ENCODE results near the gene C9orf78.

The C9orf78 gene

DNA sequence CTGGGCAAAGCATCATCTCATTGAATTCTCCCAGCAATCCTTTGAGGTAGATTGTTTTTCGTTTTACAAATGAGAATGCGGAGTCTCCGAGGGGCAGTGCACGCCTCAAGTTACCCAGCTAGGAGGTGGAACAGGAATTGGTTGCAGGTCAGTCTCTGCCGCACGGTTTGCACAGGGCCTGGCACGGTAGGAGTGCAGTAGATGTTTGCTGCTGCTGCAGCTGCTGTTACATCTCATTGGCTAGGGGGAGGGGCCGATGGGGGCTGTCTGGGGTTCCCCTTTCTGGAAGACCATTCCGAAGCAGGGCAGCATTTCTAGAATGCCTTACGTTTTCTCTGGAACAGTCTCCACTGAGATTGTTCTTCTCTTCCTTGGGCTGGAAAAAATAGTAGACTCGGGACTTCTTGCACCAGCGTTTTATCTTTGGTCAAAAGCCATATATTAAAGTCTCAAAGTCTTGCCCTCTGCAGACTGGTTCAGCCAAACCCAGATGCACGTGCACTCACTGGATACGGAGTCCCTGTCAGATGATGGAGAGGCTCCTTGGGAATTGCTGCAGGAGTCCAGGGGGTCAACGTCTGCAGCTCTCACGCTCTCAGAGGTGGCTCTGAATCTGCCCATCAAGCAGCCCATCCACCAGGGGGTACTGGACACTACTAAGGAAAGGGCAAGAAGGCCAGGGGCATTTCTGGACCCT is 1.4 kb upstream of the C9orf78 start:
- peak overlapping the region; percentile 98 for H3K4me3 Mint-ChIP-seq
- H3K4me1 Mint-ChIP-seq: peaks cover 44% of the 10 kb centered on the region
- H3K27ac Mint-ChIP-seq: peak overlapping the region; percentile 96
- peak in 1 of 2 donors; percentile 62 for DNase-seq (ENCODE audit: low spot score in 2 of 2)
- no peak for ATAC-seq
- H3K9me3 Mint-ChIP-seq: no peaks in the 10 kb centered on the region
- peaks cover 69% of the 10 kb centered on the region for H3K36me3 Mint-ChIP-seq

DNA sequence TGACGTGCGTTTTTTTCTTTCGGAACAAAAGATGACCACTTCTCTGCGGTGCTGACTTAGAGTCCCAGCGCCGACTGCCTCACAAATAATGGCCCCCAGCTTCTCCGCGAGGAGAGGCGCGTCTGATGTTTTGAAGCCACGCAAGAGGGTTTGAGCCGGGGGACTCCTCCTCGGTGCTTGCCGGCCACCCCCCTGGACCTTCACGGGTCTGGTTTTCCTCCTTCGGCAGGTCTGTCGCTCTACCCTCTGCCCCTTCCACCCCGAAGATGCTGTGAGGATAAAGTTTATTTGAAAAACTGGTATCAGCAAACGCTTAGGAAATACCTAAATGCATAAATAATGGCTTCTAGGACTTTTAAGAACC is 767 bp upstream of the C9orf78 start:
- peak overlapping the region; percentile 96 for H3K27ac Mint-ChIP-seq
- peaks cover 69% of the 10 kb centered on the region for H3K36me3 Mint-ChIP-seq

DNA sequence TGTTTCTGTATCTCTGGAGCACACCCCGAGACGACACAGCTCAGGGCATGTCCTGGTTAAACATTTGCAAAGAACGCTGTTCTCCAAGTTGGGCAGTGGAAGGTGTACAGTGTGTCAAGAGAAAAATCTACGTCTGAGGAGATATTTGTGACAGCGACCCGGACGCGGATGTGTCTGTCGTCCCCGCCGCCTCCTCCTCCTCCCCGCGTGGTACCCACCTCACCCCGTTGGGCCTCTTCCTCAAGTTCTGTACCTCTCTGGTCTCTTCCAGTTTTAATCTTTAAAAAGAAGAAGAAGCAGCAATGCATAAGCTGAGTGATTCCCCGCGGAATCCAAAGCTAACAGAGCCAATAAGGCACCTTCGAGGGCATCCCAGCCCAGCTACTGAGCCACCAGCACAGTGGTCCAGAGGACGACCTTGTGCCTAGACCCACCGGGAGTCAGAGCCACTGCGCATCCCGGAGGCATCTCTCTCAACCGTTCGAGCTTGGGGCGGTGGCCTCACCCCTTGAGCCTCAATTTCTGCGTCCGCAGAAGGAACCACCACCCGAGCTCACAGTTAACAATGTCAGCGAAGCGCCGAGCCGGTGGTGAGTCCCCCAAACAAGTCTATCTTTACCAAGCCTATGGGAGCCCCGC is 467 bp downstream of the C9orf78 start:
- Mint-ChIP-seq H3K4me1 (peaks cover 43% of the 10 kb centered on the region), H3K36me3 (peaks cover 75% of the 10 kb centered on the region), H3K4me3 (peak overlapping the region; percentile 98), H3K27ac (peak overlapping the region; percentile 96), H3K9me3 (no peaks in the 10 kb centered on the region)
- DNase-seq (ENCODE audit: low spot score in 2 of 2) (no peak), ATAC-seq (no peak)

More for the DNA sequence above, 767 bp upstream of the C9orf78 start:
- ATAC-seq: peak; percentile 16
- peak overlapping the region; percentile 98 for H3K4me3 Mint-ChIP-seq
- H3K9me3 Mint-ChIP-seq: no peaks in the 10 kb centered on the region
- DNase-seq (ENCODE audit: low spot score in 2 of 2): no peak
- peaks cover 44% of the 10 kb centered on the region for H3K4me1 Mint-ChIP-seq

DNA sequence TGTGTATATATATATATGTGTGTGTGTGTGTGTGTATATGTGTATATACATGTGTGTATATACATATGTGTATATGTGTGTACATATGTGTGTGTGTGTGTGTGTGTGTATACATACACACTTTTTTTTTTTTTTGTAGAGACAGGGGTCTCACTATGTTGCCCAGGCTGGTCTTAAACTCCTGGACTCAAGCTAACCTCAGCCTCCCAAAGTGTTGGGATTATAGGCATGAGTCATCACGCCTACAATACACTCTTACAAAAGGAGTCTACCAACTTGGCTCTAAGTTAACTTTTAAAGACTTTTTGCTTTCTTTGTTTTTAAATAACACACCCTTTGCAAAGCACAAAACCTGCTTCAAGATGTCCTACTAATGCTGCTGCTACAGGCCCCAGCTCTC is 2.1 kb downstream of the C9orf78 start:
- Mint-ChIP-seq H3K36me3 (peaks cover 86% of the 10 kb centered on the region), H3K4me1 (peaks cover 29% of the 10 kb centered on the region), H3K9me3 (no peaks in the 10 kb centered on the region), H3K4me3 (peak overlapping the region; percentile 98), H3K27ac (peak overlapping the region; percentile 45)
- ATAC-seq (no peak), DNase-seq (ENCODE audit: low spot score in 2 of 2) (no peak)

DNA sequence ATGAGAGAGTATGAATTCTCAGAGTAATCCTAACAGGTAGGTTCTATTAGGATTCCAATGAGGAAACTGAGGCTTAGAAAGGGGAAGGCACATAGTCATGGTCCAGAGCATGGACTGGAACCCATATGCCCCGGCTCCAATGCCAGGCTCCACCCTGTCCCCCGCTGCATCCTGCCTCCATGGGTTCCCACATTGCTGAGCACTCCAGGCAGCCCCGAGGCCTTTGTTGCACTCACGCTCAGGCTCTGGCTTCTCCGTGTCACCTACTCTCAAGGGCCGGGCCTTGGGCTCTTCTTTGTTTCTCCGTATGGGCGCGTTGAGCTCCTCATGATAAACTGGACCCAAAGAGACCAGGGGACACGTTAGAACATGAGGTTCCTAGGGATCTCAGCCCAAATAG is 6.1 kb downstream of the C9orf78 start:
- ATAC-seq (no peak), DNase-seq (ENCODE audit: low spot score in 2 of 2) (no peak)
- Mint-ChIP-seq H3K36me3 (peaks cover 86% of the 10 kb centered on the region), H3K4me3 (no peak overlapping the region), H3K27ac (peak overlapping the region; percentile 8), H3K9me3 (no peaks in the 10 kb centered on the region), H3K4me1 (peaks cover 9% of the 10 kb centered on the region)

DNA sequence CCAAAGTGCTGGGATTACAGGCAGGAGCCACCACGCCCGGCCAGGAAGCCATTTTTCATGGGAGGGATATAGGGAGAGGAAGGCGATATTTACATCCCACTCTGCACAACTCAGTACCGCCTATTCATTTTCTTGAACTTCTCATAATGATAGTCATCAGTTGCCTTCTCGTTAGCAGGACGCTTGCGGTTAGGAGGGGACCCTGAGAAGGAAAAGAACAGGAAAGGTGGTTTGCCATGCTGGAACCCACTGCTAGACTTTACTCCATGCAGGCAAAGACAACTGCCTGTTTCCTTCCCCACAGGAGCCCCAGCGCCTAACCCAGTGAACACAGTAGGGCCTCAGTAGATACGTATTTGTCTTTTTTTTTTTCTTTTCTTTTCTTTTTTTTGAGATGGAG is 7.0 kb downstream of the C9orf78 start:
- Mint-ChIP-seq H3K4me3 (no peak overlapping the region), H3K27ac (peak overlapping the region; percentile 12), H3K4me1 (peaks cover 2% of the 10 kb centered on the region), H3K36me3 (peaks cover 81% of the 10 kb centered on the region), H3K9me3 (no peaks in the 10 kb centered on the region)
- ATAC-seq (no peak), DNase-seq (ENCODE audit: low spot score in 2 of 2) (no peak)

DNA sequence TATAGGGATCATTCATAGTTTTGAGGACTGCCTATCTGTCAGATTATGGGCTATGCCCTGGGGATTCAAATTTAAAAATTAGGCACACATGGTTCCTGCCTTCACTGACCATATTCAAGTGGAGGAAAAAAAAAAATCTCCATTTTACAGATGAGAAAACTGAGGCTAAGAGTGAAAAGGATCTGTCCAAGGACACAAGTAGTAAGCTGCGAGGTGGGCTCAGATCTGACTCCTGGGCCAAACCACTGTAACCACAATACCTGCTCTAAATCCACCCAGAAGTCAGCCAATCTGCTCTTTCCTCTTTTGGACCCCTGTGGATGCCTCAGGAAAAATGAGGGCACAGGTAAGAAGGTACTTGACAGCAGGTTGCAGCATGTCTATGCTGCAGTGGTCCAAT is 8.3 kb downstream of the C9orf78 start:
- H3K36me3 Mint-ChIP-seq: peaks cover 81% of the 10 kb centered on the region
- no peak overlapping the region for H3K4me3 Mint-ChIP-seq
- no peaks in the 10 kb centered on the region for H3K9me3 Mint-ChIP-seq
- DNase-seq (ENCODE audit: low spot score in 2 of 2) (no peak), ATAC-seq (no peak)
- no peak overlapping the region for H3K27ac Mint-ChIP-seq
- peaks cover 12% of the 10 kb centered on the region for H3K4me1 Mint-ChIP-seq

DNA sequence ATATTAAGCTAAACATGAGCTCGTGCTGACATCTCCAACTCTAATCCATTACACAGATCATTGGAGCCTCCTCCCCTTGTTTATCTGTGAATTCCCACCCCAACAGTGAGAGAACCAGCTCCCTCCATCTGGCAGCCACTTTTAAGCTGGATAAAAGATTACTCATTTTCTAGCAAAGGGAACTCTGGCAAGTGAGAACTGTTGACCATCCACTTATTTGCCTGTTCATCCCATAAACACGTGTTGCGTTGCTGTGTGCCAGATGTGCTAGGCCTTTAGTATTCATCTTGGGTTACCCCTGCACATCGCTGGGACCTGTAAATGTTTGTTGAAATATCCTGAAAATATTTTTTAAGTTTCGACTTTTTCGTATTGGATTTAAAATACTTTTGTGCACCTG is 8.7 kb downstream of the C9orf78 start:
- ATAC-seq: no peak
- Mint-ChIP-seq H3K9me3 (no peaks in the 10 kb centered on the region), H3K4me3 (no peak overlapping the region), H3K36me3 (peaks cover 81% of the 10 kb centered on the region), H3K27ac (no peak overlapping the region), H3K4me1 (peaks cover 12% of the 10 kb centered on the region)
- no peak for DNase-seq (ENCODE audit: low spot score in 2 of 2)

DNA sequence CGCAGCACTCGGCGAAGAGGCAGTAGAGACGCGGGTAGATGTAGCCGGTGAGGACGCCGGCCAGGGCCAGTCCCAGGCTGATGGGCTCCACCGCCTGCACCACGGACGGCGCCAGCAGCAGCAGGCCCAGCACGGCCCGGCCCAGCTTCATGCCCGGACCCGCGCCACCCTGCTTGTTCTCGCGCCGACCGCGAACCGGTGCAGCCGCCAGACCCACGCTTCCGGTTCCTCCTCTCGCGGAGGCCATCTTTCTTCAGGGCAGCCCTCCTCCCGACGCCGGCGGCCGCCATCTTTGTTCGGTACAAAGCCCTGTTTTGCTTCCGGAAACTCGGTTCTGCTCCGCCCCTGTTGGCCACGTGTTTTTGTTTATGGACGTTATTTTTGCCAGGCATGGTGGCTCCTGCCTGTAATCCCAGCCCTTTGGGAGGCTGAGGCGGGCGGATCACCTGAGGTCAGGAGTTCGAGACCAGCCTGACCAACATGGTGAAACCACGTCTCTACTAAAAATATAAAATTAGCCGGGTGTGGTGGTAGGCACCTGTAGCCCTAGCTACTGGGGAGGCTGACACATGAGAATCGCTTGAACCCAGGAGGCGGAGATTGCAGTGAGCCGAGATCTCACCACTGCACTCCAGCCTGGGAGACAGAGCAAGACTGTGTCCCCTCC is 11.0 kb downstream of the C9orf78 start, which contains the start of gene TOR1A:
Gene TOR1A, minus strand, starts transcription at position 202 of the 667 bp plus-strand sequence. Its CDS starts 51 bp downstream, at position 151.
- DNase-seq (ENCODE audit: low spot score in 2 of 2) (peak; percentile 81 to 96), ATAC-seq (peak; percentile 93)
- H3K36me3 Mint-ChIP-seq: peaks cover 80% of the 10 kb centered on the region
- H3K4me3 Mint-ChIP-seq: peak within 1 kb of the TSS; percentile 80
- H3K4me1 Mint-ChIP-seq: peaks cover 13% of the 10 kb centered on the region
- H3K9me3 Mint-ChIP-seq: no peaks in the 10 kb centered on the region
- peak within 1 kb of the TSS; percentile 90 for H3K27ac Mint-ChIP-seq

DNA sequence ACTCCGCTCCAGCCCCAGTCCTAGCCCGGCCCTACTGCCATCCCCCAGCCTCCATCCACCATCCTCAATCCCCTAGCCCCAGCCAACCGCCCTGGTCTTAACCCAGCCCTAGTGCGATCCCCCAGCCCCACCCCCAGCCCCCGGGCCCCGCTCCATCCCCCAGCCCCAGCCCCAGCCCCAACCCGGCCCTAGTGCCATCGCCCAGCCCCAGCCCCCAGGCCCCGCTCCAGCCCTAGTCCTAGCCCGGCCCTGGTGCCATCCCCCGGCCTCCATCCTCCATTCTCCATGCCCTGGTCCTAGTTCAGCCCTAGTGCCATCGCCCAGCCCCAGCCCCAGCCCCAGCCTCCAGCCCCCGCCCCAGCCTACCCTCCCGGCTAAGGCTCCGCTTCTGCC is 11.5 kb downstream of the C9orf78 start:
- peak; percentile 57 for ATAC-seq
- Mint-ChIP-seq H3K36me3 (peaks cover 80% of the 10 kb centered on the region), H3K4me3 (peak overlapping the region; percentile 80), H3K4me1 (peaks cover 18% of the 10 kb centered on the region), H3K9me3 (no peaks in the 10 kb centered on the region), H3K27ac (peak overlapping the region; percentile 90)
- DNase-seq (ENCODE audit: low spot score in 2 of 2): no peak

DNA sequence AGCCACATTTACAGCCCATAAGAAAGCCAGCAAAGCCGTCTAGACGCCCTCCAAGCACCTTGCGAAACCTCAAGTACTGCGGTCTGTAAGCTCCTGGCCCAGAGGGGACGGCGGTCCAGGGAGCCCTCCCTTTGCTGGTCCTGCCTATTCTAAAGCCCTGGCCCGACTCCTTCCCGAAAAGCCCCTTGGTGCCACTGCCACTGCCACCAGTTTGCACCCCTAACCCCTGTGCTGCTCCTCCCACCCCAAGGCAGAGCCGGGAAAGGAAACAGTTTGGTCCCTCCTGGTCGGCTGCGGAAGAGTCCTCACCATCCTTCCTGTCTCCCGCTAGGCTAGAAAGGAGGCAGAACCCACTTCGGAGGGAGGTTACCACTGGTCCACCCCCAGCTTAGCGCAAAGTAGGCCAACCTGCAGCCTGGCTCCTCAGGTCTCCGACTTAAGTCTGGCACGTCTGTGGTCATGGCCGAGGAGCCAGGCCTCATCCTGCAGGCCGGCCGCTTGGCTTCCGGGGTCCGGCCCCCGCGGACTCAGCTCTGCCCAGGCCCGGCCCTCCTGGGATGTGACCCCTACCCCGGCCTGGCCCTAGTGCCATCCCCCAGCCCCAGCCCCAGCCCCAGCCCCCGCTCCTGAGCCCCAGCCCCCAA is 12.1 kb downstream of the C9orf78 start:
- ATAC-seq (peak; percentile 44), DNase-seq (ENCODE audit: low spot score in 2 of 2) (no peak)
- H3K4me1 Mint-ChIP-seq: peaks cover 20% of the 10 kb centered on the region
- H3K9me3 Mint-ChIP-seq: no peaks in the 10 kb centered on the region
- peak overlapping the region; percentile 89 for H3K27ac Mint-ChIP-seq
- peak overlapping the region; percentile 80 for H3K4me3 Mint-ChIP-seq
- peaks cover 80% of the 10 kb centered on the region for H3K36me3 Mint-ChIP-seq

DNA sequence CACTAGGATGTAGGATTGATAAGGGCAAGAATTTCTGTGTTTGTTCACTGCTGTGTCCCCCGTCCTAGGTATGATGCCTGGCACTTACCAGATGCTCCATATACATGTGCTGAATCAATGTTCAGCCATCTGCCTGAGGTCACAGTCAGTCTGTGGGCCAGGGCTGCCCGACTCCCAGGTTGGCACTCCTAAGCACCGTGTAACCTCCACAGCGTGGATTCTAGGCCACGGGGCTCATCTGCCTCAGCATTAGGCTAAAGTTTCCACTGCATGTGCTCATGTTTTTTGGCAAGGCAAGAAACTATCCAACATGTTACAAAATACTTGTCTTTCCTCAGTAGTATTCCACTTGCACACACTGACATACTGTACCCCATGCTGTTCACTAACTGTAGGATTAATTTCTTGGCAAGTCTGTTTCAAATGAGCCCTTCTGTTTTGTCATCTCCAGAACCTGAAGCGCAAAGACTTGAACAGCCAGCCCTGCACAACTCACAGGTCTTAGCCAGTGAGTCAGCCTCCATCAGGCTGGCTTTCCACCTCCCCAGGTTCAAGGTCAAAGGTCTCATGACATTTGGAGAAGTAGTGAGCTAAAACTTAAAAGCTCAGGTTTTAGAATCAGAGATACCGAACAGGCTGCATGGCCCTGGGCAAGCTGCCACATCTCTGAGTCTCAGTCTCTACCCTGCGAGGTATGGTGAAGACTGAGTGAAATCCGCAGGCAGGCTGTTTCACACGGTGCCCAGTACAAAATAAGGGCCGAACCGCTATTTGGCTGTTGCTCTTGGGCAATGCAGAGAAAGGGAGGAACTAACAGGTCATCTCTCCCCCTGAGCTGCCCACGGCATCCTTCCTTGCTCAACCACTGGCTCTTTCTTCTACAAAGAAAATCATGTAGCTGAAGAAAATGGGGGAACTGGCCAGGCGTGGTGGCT is 18.3 kb downstream of the C9orf78 start:
- ATAC-seq (no peak), DNase-seq (ENCODE audit: low spot score in 2 of 2) (no peak)
- Mint-ChIP-seq H3K9me3 (no peaks in the 10 kb centered on the region), H3K4me3 (no peak overlapping the region), H3K27ac (peak overlapping the region; percentile 75), H3K4me1 (peaks cover 35% of the 10 kb centered on the region), H3K36me3 (peaks cover 97% of the 10 kb centered on the region)

DNA sequence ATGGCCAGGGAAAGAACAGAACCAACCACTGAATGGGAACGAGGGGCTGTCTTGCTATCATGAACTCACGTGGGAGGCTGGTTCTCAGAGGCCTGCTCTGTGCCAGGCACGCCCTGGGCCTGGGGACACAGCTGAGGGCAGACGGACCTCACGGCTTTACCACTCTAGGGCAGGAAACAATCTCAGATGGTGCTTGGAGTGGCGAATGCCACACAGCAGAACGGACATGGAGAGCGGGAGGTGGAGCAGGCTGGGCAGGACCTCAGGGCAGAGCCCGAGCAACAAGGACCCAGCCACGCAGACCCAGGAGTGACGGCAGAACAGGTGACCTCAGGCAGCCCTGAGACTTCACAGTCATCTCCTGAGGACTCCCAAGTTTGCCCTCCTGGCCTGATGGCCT is 19.8 kb downstream of the C9orf78 start:
- Mint-ChIP-seq H3K27ac (peak overlapping the region; percentile 75), H3K9me3 (no peaks in the 10 kb centered on the region), H3K4me1 (peaks cover 41% of the 10 kb centered on the region), H3K4me3 (no peak overlapping the region), H3K36me3 (peaks cover 97% of the 10 kb centered on the region)
- ATAC-seq: no peak
- DNase-seq (ENCODE audit: low spot score in 2 of 2): no peak

DNA sequence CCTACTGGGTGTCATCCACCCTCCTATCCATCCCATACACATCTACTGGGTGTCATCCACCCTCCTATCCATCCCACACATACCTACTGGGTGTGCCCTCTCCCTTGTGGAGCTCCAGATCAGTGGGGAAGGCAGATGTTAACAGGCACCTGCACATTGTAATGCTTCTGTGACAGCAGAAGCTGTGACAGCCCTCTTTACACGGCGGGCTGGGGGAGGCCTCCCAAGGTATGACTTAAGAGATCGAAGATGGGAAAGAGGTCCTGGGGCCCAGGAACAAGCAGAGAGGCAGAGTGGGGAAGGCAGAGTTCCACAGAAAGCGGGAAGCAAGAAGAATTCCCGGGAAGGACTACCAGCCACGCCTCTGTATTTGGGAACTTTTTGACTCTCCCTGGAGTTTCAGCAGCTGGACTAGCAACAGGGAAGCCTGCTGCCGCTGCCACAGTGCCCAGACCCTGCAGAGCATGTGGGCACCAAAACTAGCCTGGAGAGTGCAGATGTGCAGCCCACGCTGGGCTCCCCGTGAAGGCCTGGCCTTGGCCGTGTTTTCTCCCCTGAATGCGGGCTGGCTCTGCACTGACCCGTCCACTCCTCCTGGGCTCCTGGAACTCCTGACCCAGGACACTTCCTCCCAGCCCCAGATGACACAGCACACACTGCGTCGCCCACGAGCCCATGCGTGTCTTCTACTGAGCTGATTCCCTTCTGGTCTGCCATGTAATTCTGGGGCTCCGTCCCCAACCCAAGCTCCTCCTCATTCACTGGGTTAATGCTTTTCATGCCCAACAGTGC is 20.4 kb downstream of the C9orf78 start:
- DNase-seq (ENCODE audit: low spot score in 2 of 2) (no peak), ATAC-seq (no peak)
- Mint-ChIP-seq H3K4me3 (no peak overlapping the region), H3K27ac (peak overlapping the region; percentile 75), H3K9me3 (no peaks in the 10 kb centered on the region), H3K4me1 (peaks cover 44% of the 10 kb centered on the region), H3K36me3 (peaks cover 98% of the 10 kb centered on the region)
